ENCODE data around the gene ANKMY1.

GRCh38 chr2:240553956-240554480, 3.8 kb downstream of the ANKMY1 start:
- TF ChIP-seq JUNB (IDR thresholded peaks at IDR 0.05; ENCODE audit: unreplicated experiment) = no peak
- TF ChIP-seq CTCF (conservative IDR thresholded peaks at IDR 0.05; ENCODE audit: low read depth in 2 of 2) = no peak
- no peak for TF ChIP-seq EZH2phosphoT487 (IDR thresholded peaks at IDR 0.05; ENCODE audit: unreplicated experiment)
- TF ChIP-seq EZH2 (IDR thresholded peaks at IDR 0.05; ENCODE audit: low read depth, unreplicated experiment) = no peak
- no peak for TF ChIP-seq POLR2AphosphoS5 (IDR thresholded peaks at IDR 0.05; ENCODE audit: low read depth)
- no peak for TF ChIP-seq ETS1 (IDR thresholded peaks at IDR 0.05)
- TF ChIP-seq CREB1 (CRISPR knock-in tag; IDR thresholded peaks at IDR 0.05; ENCODE audit: low read depth) = no peak
- TF ChIP-seq ZNF331 (CRISPR knock-in tag; IDR thresholded peaks at IDR 0.05; ENCODE audit: low read depth) = no peak
- TF ChIP-seq REST (IDR thresholded peaks at IDR 0.05; ENCODE audit: unreplicated experiment) = no peak
- no peak for TF ChIP-seq ZNF114 (CRISPR knock-in tag; IDR thresholded peaks at IDR 0.05)
- TF ChIP-seq ZNF462 (CRISPR knock-in tag; IDR thresholded peaks at IDR 0.05) = no peak
